Activated T-helper 17 cell treated with anti-CD3 and anti-CD28 coated beads, Interleukin-2, amount 50 U/mL, for 72 hours (primary cell): ENCODE measurements around the gene FIS1. TPM values are rescaled to one million over a fixed set of nuclear protein-coding genes. Genes with fewer than 3 reads are reported as not detected.
"Not testable (repeated sequence)": the region's sequence is repeated elsewhere in the genome, so short reads cannot be mapped to it uniquely, and the experiment has no call there.

Experiments
- ATAC-seq: fragments of 150-1000 bp; cut with Tn5 transposase; replicated peaks from 2 replicates; pipeline ENCODE4 v1.10.0; 2021; ENCODE audit warnings: mild to moderate bottlenecking, moderate library complexity
- H3K27ac Mint-ChIP-seq: one replicate; pipeline ENCODE4 v1.8.0; 2022; ENCODE audit warnings: mixed read lengths
- H3K27me3 Mint-ChIP-seq: one replicate; pipeline ENCODE4 v1.8.0; 2022; ENCODE audit warnings: mixed read lengths
- H3K36me3 Mint-ChIP-seq: one replicate; pipeline ENCODE4 v1.8.0; 2022; ENCODE audit warnings: low read depth, mild to moderate bottlenecking, mixed read lengths
- H3K4me1 Mint-ChIP-seq: one replicate; pipeline ENCODE4 v1.8.0; 2022; ENCODE audit warnings: mixed read lengths
- H3K4me3 Mint-ChIP-seq: one replicate; pipeline ENCODE4 v1.8.0; 2022; ENCODE audit warnings: mild to moderate bottlenecking, mixed read lengths
- H3K9me3 Mint-ChIP-seq: one replicate; pipeline ENCODE4 v1.8.0; 2022; ENCODE audit warnings: mixed read lengths
- total RNA-seq, 2 donors: library from RNA; stranded (reverse); gene quantifications; one replicate each; pipeline ENCODE4 v1.2.3, GENCODE V29; 2022

FIS1 gene
- total RNA-seq, 2 donors from 2014 or later: 69.0 to 82.6 TPM

GRCh38 chr7:101273206-101273605, 28.3 kb upstream of the FIS1 start:
- H3K36me3 Mint-ChIP-seq: no peaks in the 10 kb centered on the region
- no peaks in the 10 kb centered on the region for H3K9me3 Mint-ChIP-seq
- no peak overlapping the region for H3K27ac Mint-ChIP-seq
- no peaks in the 10 kb centered on the region for H3K4me1 Mint-ChIP-seq
- peaks cover 21% of the 10 kb centered on the region for H3K27me3 Mint-ChIP-seq
- H3K4me3 Mint-ChIP-seq: no peak overlapping the region
- ATAC-seq: no peak

- H3K27ac Mint-ChIP-seq: no peak overlapping the region
- H3K36me3 Mint-ChIP-seq: no peaks in the 10 kb centered on the region
- no peak overlapping the region for H3K4me3 Mint-ChIP-seq
- no peaks in the 10 kb centered on the region for H3K4me1 Mint-ChIP-seq
- H3K9me3 Mint-ChIP-seq: no peaks in the 10 kb centered on the region
- H3K27me3 Mint-ChIP-seq: peaks cover 15% of the 10 kb centered on the region
- ATAC-seq: no peak
These were observed 26.1 kb upstream of the FIS1 start for GRCh38 chr7:101271021-101271420.

- H3K27ac Mint-ChIP-seq: no peak overlapping the region
- H3K27me3 Mint-ChIP-seq: peaks cover 11% of the 10 kb centered on the region
- no peak for ATAC-seq
- H3K4me3 Mint-ChIP-seq: no peak overlapping the region
- no peaks in the 10 kb centered on the region for H3K4me1 Mint-ChIP-seq
- H3K9me3 Mint-ChIP-seq: no peaks in the 10 kb centered on the region
- H3K36me3 Mint-ChIP-seq: no peaks in the 10 kb centered on the region
These were observed 24.8 kb upstream of the FIS1 start for GRCh38 chr7:101269664-101270063.

- Mint-ChIP-seq H3K27ac (no peak overlapping the region), H3K36me3 (no peaks in the 10 kb centered on the region), H3K9me3 (no peaks in the 10 kb centered on the region), H3K27me3 (peaks cover 5% of the 10 kb centered on the region), H3K4me3 (no peak overlapping the region), H3K4me1 (no peaks in the 10 kb centered on the region)
- ATAC-seq: no peak
These were observed 21.0 kb upstream of the FIS1 start for GRCh38 chr7:101265622-101266516.

- H3K4me3 Mint-ChIP-seq, H3K4me1 Mint-ChIP-seq, H3K27ac Mint-ChIP-seq, ATAC-seq, H3K9me3 Mint-ChIP-seq, H3K27me3 Mint-ChIP-seq, H3K36me3 Mint-ChIP-seq: not testable (repeated sequence)
These were observed 19.3 kb upstream of the FIS1 start for GRCh38 chr7:101264102-101264706.

GRCh38 chr7:101258243-101258731, 13.4 kb upstream of the FIS1 start:
- Mint-ChIP-seq H3K9me3 (no peaks in the 10 kb centered on the region), H3K4me3 (no peak overlapping the region), H3K27me3 (no peaks in the 10 kb centered on the region), H3K27ac (no peak overlapping the region), H3K4me1 (no peaks in the 10 kb centered on the region), H3K36me3 (no peaks in the 10 kb centered on the region)
- no peak for ATAC-seq

- no peak for ATAC-seq
- H3K9me3 Mint-ChIP-seq: no peaks in the 10 kb centered on the region
- no peaks in the 10 kb centered on the region for H3K27me3 Mint-ChIP-seq
- H3K4me3 Mint-ChIP-seq: no peak overlapping the region
- H3K36me3 Mint-ChIP-seq: peaks cover 14% of the 10 kb centered on the region
- peaks cover 7% of the 10 kb centered on the region for H3K4me1 Mint-ChIP-seq
- H3K27ac Mint-ChIP-seq: no peak overlapping the region
These were observed 10.9 kb upstream of the FIS1 start for GRCh38 chr7:101255796-101256195.

- Mint-ChIP-seq H3K36me3 (peaks cover 39% of the 10 kb centered on the region), H3K4me3 (peak overlapping the region; percentile 98), H3K27ac (peak overlapping the region; percentile 99), H3K4me1 (peaks cover 19% of the 10 kb centered on the region)
- not testable (repeated sequence) for ATAC-seq, H3K27me3 Mint-ChIP-seq, H3K9me3 Mint-ChIP-seq
These were observed 8.3 kb upstream of the FIS1 start for GRCh38 chr7:101253199-101253598.

GRCh38 chr7:101251871-101252659, 7.2 kb upstream of the FIS1 start:
- Mint-ChIP-seq H3K36me3 (peaks cover 49% of the 10 kb centered on the region), H3K27me3 (no peaks in the 10 kb centered on the region), H3K9me3 (no peaks in the 10 kb centered on the region), H3K4me3 (peak overlapping the region; percentile 98), H3K4me1 (peaks cover 21% of the 10 kb centered on the region), H3K27ac (peak overlapping the region; percentile 99)
- ATAC-seq: peak; percentile 99

- Mint-ChIP-seq H3K4me3 (peak overlapping the region; percentile 98), H3K9me3 (no peaks in the 10 kb centered on the region), H3K4me1 (peaks cover 21% of the 10 kb centered on the region), H3K36me3 (peaks cover 55% of the 10 kb centered on the region), H3K27ac (peak overlapping the region; percentile 63), H3K27me3 (no peaks in the 10 kb centered on the region)
- ATAC-seq: no peak
These were observed 5.4 kb upstream of the FIS1 start for GRCh38 chr7:101250324-101250723.

GRCh38 chr7:101248276-101248675, 3.4 kb upstream of the FIS1 start:
- H3K4me1 Mint-ChIP-seq: peaks cover 21% of the 10 kb centered on the region
- H3K9me3 Mint-ChIP-seq: no peaks in the 10 kb centered on the region
- no peaks in the 10 kb centered on the region for H3K27me3 Mint-ChIP-seq
- H3K4me3 Mint-ChIP-seq: no peak overlapping the region
- H3K36me3 Mint-ChIP-seq: peaks cover 69% of the 10 kb centered on the region
- H3K27ac Mint-ChIP-seq: no peak overlapping the region
- no peak for ATAC-seq

GRCh38 chr7:101245147-101245668, 327 bp upstream of the FIS1 start:
- no peaks in the 10 kb centered on the region for H3K9me3 Mint-ChIP-seq
- H3K36me3 Mint-ChIP-seq: peaks cover 65% of the 10 kb centered on the region
- ATAC-seq: no peak
- peak overlapping the region; percentile 79 for H3K4me3 Mint-ChIP-seq
- peak overlapping the region; percentile 79 for H3K27ac Mint-ChIP-seq
- peaks cover 9% of the 10 kb centered on the region for H3K4me1 Mint-ChIP-seq
- no peaks in the 10 kb centered on the region for H3K27me3 Mint-ChIP-seq

- no peaks in the 10 kb centered on the region for H3K27me3 Mint-ChIP-seq
- no peak for ATAC-seq
- peaks cover 4% of the 10 kb centered on the region for H3K4me1 Mint-ChIP-seq
- peak overlapping the region; percentile 79 for H3K4me3 Mint-ChIP-seq
- peak overlapping the region; percentile 79 for H3K27ac Mint-ChIP-seq
- no peaks in the 10 kb centered on the region for H3K9me3 Mint-ChIP-seq
- H3K36me3 Mint-ChIP-seq: peaks cover 64% of the 10 kb centered on the region
These were observed 1.1 kb downstream of the FIS1 start for GRCh38 chr7:101243646-101244374.
